Measurements from ENCODE around the gene KCNMA1.

Gene KCNMA1

DNA sequence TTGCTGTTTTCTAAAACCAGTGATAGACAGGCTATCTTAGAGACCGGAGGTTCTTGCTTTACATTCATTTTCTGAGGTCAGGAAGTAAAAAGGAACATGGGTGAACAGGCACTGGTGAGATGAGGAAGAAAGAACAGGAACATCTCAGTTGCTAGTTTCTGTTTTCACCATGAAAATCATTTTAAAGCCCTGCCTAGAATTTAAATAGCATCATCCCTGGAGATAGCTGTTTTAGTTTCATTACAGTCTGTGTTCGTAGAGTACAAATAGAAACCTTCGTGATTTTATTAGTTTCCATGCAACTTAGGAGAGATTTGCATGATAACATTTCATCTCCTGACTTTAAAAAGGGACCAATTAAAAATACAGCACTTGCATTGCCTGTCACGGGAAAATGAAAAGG is 14.7 kb downstream of the KCNMA1 start:
- Histone ChIP-seq H3K4me1 (ENCODE audit: control insufficient read depth, insufficient read depth, low read length, poor library complexity, severe bottlenecking) (no peaks in the 10 kb centered on the region), H3K36me3 (ENCODE audit: control insufficient read depth, insufficient read depth, low read length) (no peaks in the 10 kb centered on the region), H3K27me3 (replicated peaks; ENCODE audit: control insufficient read depth, insufficient read depth, low read length, poor library complexity, severe bottlenecking) (no peaks in the 10 kb centered on the region), H3K9me3 (ENCODE audit: control insufficient read depth, low read length) (no peaks in the 10 kb centered on the region), H3K27ac (ENCODE audit: insufficient read depth, low read length, poor library complexity, severe bottlenecking) (no peak overlapping the region), H3K4me3 (ENCODE audit: insufficient read depth, low read depth, low read length, poor library complexity, severe bottlenecking) (no peak overlapping the region)
- DNase-seq: no peak

DNA sequence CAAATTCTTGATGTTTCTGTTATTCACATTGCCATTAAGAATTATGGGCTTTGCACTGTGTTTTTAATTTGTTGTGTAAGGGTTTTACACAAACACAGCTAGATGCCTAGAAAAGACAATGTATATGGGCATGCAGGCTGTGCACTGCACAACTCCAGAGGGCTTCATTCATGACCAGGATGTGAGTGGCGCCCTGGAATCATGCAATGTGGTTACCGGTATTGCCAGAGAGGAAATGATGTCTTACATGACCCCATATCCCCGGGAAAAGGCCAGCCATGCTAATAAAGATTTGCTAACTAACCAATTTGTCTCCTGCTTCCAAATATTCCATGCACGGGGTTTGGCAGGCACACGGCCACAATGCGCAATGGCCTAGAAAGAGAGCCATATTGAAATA is 16.9 kb downstream of the KCNMA1 start:
- Histone ChIP-seq H3K27ac (ENCODE audit: insufficient read depth, low read length, poor library complexity, severe bottlenecking) (no peak overlapping the region), H3K9me3 (ENCODE audit: control insufficient read depth, low read length) (no peaks in the 10 kb centered on the region), H3K27me3 (replicated peaks; ENCODE audit: control insufficient read depth, insufficient read depth, low read length, poor library complexity, severe bottlenecking) (no peaks in the 10 kb centered on the region), H3K4me3 (ENCODE audit: insufficient read depth, low read depth, low read length, poor library complexity, severe bottlenecking) (no peak overlapping the region), H3K4me1 (ENCODE audit: control insufficient read depth, insufficient read depth, low read length, poor library complexity, severe bottlenecking) (no peaks in the 10 kb centered on the region), H3K36me3 (ENCODE audit: control insufficient read depth, insufficient read depth, low read length) (no peaks in the 10 kb centered on the region)
- no peak for DNase-seq

- no peak for DNase-seq
- Histone ChIP-seq H3K4me3 (ENCODE audit: insufficient read depth, low read depth, low read length, poor library complexity, severe bottlenecking) (no peak overlapping the region), H3K27ac (ENCODE audit: insufficient read depth, low read length, poor library complexity, severe bottlenecking) (no peak overlapping the region), H3K9me3 (ENCODE audit: control insufficient read depth, low read length) (no peaks in the 10 kb centered on the region), H3K27me3 (replicated peaks; ENCODE audit: control insufficient read depth, insufficient read depth, low read length, poor library complexity, severe bottlenecking) (no peaks in the 10 kb centered on the region), H3K4me1 (ENCODE audit: control insufficient read depth, insufficient read depth, low read length, poor library complexity, severe bottlenecking) (no peaks in the 10 kb centered on the region), H3K36me3 (ENCODE audit: control insufficient read depth, insufficient read depth, low read length) (no peaks in the 10 kb centered on the region)
Measured at GRCh38 chr10:77619964-77620703, 17.5 kb downstream of the KCNMA1 start.

DNA sequence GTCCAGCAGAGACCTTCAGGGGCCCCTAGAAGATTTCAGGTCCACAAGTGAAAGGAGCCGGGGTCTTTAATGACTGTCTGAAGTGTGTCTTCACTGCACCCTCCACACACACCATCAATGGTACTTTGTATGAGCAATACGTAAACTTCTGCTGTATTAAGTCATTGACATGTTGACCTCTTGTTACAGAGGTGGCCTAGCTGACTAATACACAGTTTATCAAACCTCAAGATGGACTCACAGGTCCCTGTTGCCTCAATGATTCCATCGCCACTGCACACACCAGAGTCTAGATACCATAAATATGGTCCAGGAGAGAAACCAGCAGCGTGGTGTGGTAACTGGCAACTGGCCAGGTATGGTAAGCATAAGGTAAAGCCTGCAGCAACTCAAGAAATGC is 19.5 kb downstream of the KCNMA1 start:
- H3K27me3 ChIP-seq (replicated peaks; ENCODE audit: control insufficient read depth, insufficient read depth, low read length, poor library complexity, severe bottlenecking): no peaks in the 10 kb centered on the region

DNA sequence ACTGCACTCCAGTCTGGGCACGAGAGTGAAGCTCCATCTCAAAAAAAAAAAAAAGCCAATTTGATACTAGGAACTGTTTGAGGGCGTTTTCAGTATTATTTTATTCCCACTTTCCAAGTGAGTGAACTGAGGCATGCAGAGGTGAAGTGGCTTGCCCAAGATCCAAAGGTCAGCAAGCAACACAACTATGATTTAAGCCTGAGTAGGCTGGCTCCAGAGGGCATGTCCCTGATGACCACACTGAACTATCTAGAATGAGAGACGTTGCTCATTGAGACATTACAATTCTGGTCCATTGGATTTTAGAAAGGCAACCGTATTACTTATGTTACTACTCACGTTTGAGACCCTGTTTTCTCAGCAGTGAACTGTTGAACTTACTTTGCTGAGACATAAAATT is 20.8 kb downstream of the KCNMA1 start:
- Histone ChIP-seq H3K36me3 (ENCODE audit: control insufficient read depth, insufficient read depth, low read length) (no peaks in the 10 kb centered on the region), H3K9me3 (ENCODE audit: control insufficient read depth, low read length) (no peaks in the 10 kb centered on the region), H3K27me3 (replicated peaks; ENCODE audit: control insufficient read depth, insufficient read depth, low read length, poor library complexity, severe bottlenecking) (no peaks in the 10 kb centered on the region), H3K27ac (ENCODE audit: insufficient read depth, low read length, poor library complexity, severe bottlenecking) (no peak overlapping the region), H3K4me3 (ENCODE audit: insufficient read depth, low read depth, low read length, poor library complexity, severe bottlenecking) (no peak overlapping the region), H3K4me1 (ENCODE audit: control insufficient read depth, insufficient read depth, low read length, poor library complexity, severe bottlenecking) (no peaks in the 10 kb centered on the region)
- no peak for DNase-seq

More for the DNA sequence above, 19.5 kb downstream of the KCNMA1 start:
- Histone ChIP-seq H3K4me1 (ENCODE audit: control insufficient read depth, insufficient read depth, low read length, poor library complexity, severe bottlenecking) (no peaks in the 10 kb centered on the region), H3K9me3 (ENCODE audit: control insufficient read depth, low read length) (no peaks in the 10 kb centered on the region), H3K4me3 (ENCODE audit: insufficient read depth, low read depth, low read length, poor library complexity, severe bottlenecking) (no peak overlapping the region), H3K27ac (ENCODE audit: insufficient read depth, low read length, poor library complexity, severe bottlenecking) (no peak overlapping the region), H3K36me3 (ENCODE audit: control insufficient read depth, insufficient read depth, low read length) (no peaks in the 10 kb centered on the region)
- no peak for DNase-seq

GRCh38 chr10:77614778-77615625 is 22.6 kb downstream of the KCNMA1 start:
- H3K27ac ChIP-seq (ENCODE audit: insufficient read depth, low read length, poor library complexity, severe bottlenecking): no peak overlapping the region
- H3K4me3 ChIP-seq (ENCODE audit: insufficient read depth, low read depth, low read length, poor library complexity, severe bottlenecking): no peak overlapping the region
- no peaks in the 10 kb centered on the region for H3K27me3 ChIP-seq (replicated peaks; ENCODE audit: control insufficient read depth, insufficient read depth, low read length, poor library complexity, severe bottlenecking)
- H3K4me1 ChIP-seq (ENCODE audit: control insufficient read depth, insufficient read depth, low read length, poor library complexity, severe bottlenecking): no peaks in the 10 kb centered on the region
- H3K36me3 ChIP-seq (ENCODE audit: control insufficient read depth, insufficient read depth, low read length): no peaks in the 10 kb centered on the region
- no peak for DNase-seq
- H3K9me3 ChIP-seq (ENCODE audit: control insufficient read depth, low read length): no peaks in the 10 kb centered on the region

GRCh38 chr10:77613476-77614130 is 24.0 kb downstream of the KCNMA1 start:
- no peaks in the 10 kb centered on the region for H3K36me3 ChIP-seq (ENCODE audit: control insufficient read depth, insufficient read depth, low read length)
- H3K27me3 ChIP-seq (replicated peaks; ENCODE audit: control insufficient read depth, insufficient read depth, low read length, poor library complexity, severe bottlenecking): no peaks in the 10 kb centered on the region
- no peak for DNase-seq
- H3K4me1 ChIP-seq (ENCODE audit: control insufficient read depth, insufficient read depth, low read length, poor library complexity, severe bottlenecking): no peaks in the 10 kb centered on the region
- H3K4me3 ChIP-seq (ENCODE audit: insufficient read depth, low read depth, low read length, poor library complexity, severe bottlenecking): no peak overlapping the region
- no peak overlapping the region for H3K27ac ChIP-seq (ENCODE audit: insufficient read depth, low read length, poor library complexity, severe bottlenecking)
- H3K9me3 ChIP-seq (ENCODE audit: control insufficient read depth, low read length): no peaks in the 10 kb centered on the region

- H3K4me1 ChIP-seq (ENCODE audit: control insufficient read depth, insufficient read depth, low read length, poor library complexity, severe bottlenecking): no peaks in the 10 kb centered on the region
- H3K4me3 ChIP-seq (ENCODE audit: insufficient read depth, low read depth, low read length, poor library complexity, severe bottlenecking): no peak overlapping the region
- DNase-seq: no peak
- no peak overlapping the region for H3K27ac ChIP-seq (ENCODE audit: insufficient read depth, low read length, poor library complexity, severe bottlenecking)
- H3K27me3 ChIP-seq (replicated peaks; ENCODE audit: control insufficient read depth, insufficient read depth, low read length, poor library complexity, severe bottlenecking): no peaks in the 10 kb centered on the region
- H3K36me3 ChIP-seq (ENCODE audit: control insufficient read depth, insufficient read depth, low read length): no peaks in the 10 kb centered on the region
- no peaks in the 10 kb centered on the region for H3K9me3 ChIP-seq (ENCODE audit: control insufficient read depth, low read length)
Measured at GRCh38 chr10:77611670-77612069, 25.9 kb downstream of the KCNMA1 start.

DNA sequence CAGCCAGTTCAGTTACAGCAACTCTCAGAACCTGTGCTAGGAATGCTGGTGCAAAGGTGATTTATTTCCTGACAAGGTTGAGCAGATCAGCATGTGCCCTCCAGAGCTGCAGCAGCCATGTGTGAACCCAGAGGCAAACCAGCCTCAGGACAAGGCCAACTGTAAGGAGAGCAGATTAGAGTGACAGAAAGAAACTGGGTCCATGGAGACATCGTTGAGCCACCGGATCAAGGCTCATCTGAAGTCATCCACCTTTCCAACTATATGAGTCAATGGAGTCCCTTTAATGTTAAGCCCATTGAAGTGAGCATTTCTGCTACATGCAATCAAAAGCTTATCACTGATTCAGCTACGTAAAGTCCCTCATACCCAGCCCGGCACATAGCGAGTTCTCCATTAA is 26.4 kb downstream of the KCNMA1 start:
- Histone ChIP-seq H3K36me3 (ENCODE audit: control insufficient read depth, insufficient read depth, low read length) (no peaks in the 10 kb centered on the region), H3K4me3 (ENCODE audit: insufficient read depth, low read depth, low read length, poor library complexity, severe bottlenecking) (no peak overlapping the region), H3K27ac (ENCODE audit: insufficient read depth, low read length, poor library complexity, severe bottlenecking) (no peak overlapping the region), H3K27me3 (replicated peaks; ENCODE audit: control insufficient read depth, insufficient read depth, low read length, poor library complexity, severe bottlenecking) (no peaks in the 10 kb centered on the region), H3K4me1 (ENCODE audit: control insufficient read depth, insufficient read depth, low read length, poor library complexity, severe bottlenecking) (no peaks in the 10 kb centered on the region), H3K9me3 (ENCODE audit: control insufficient read depth, low read length) (no peaks in the 10 kb centered on the region)
- no peak for DNase-seq

GRCh38 chr10:77609781-77610272 is 27.8 kb downstream of the KCNMA1 start:
- Histone ChIP-seq H3K27ac (ENCODE audit: insufficient read depth, low read length, poor library complexity, severe bottlenecking) (no peak overlapping the region), H3K4me3 (ENCODE audit: insufficient read depth, low read depth, low read length, poor library complexity, severe bottlenecking) (no peak overlapping the region), H3K9me3 (ENCODE audit: control insufficient read depth, low read length) (no peaks in the 10 kb centered on the region), H3K36me3 (ENCODE audit: control insufficient read depth, insufficient read depth, low read length) (no peaks in the 10 kb centered on the region), H3K4me1 (ENCODE audit: control insufficient read depth, insufficient read depth, low read length, poor library complexity, severe bottlenecking) (no peaks in the 10 kb centered on the region), H3K27me3 (replicated peaks; ENCODE audit: control insufficient read depth, insufficient read depth, low read length, poor library complexity, severe bottlenecking) (no peaks in the 10 kb centered on the region)
- DNase-seq: no peak

All from effector memory CD4-positive, alpha-beta T cell (primary cell).